Uterus (tissue), 2 donors: ENCODE data around the gene RUNX1.

Experiments used
- POLR2A ChIP-seq, 2 donors: fragments of 450-650 bp; IDR thresholded peaks; one replicate each; pipeline ENCODE4 v1.6.1; 2016; ENCODE audit warnings: antibody characterized with exemption in 2 of 2, mild to moderate bottlenecking in 1 of 2, moderate library complexity in 1 of 2
- TF ChIP-seq, protein P1 (sequence below), 4 experiments: fragments of 200-600 bp in 2 of 4; fragments of 450-650 bp in 2 of 4; sonication (generic) in 2 of 4; IDR thresholded peaks; one replicate each; pipeline ENCODE4 v1.5.1; 2016 to 2019; ENCODE audit warnings: antibody characterized with exemption in 4 of 4, mild to moderate bottlenecking in 2 of 4, moderate library complexity in 1 of 4

DNA sequence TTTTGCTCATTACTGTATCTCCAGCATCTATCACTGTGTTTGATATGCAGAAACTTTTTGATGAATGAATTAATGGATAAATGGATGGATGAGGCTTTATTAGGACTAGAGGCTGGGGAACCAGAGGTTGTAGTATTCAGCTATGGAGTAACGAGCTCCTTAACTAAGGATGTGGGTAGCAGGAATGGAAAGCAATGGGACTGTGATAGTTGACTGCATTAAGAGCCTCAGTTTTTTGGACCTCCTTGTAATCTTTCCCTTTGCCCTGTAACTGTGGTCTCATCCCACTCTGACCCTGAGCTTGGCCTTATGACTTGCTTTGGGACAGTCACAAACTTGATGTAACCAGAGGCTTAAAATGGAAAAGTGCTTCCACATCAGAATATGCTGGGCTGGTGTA is 9.0 kb upstream of the RUNX1 start:
- TF ChIP-seq, protein P1, sequence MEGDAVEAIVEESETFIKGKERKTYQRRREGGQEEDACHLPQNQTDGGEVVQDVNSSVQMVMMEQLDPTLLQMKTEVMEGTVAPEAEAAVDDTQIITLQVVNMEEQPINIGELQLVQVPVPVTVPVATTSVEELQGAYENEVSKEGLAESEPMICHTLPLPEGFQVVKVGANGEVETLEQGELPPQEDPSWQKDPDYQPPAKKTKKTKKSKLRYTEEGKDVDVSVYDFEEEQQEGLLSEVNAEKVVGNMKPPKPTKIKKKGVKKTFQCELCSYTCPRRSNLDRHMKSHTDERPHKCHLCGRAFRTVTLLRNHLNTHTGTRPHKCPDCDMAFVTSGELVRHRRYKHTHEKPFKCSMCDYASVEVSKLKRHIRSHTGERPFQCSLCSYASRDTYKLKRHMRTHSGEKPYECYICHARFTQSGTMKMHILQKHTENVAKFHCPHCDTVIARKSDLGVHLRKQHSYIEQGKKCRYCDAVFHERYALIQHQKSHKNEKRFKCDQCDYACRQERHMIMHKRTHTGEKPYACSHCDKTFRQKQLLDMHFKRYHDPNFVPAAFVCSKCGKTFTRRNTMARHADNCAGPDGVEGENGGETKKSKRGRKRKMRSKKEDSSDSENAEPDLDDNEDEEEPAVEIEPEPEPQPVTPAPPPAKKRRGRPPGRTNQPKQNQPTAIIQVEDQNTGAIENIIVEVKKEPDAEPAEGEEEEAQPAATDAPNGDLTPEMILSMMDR (IDR thresholded peaks at IDR 0.05): no peak
- TF ChIP-seq POLR2A (IDR thresholded peaks at IDR 0.05): no peak
